GM12801 (cell line): ENCODE data around the gene HMX1.

Experiments
- CTCF ChIP-seq: IDR thresholded peaks from one replicate; pipeline ENCODE4 v1.5.1; 2011; ENCODE audit warnings: control low read depth; ENCODE audit not compliant: insufficient read length; ENCODE audit errors: extremely low read depth

The HMX1 gene

GRCh38 chr4:8860096-8860891 is 11.3 kb downstream of the HMX1 start:
- no peak for TF ChIP-seq CTCF

DNA sequence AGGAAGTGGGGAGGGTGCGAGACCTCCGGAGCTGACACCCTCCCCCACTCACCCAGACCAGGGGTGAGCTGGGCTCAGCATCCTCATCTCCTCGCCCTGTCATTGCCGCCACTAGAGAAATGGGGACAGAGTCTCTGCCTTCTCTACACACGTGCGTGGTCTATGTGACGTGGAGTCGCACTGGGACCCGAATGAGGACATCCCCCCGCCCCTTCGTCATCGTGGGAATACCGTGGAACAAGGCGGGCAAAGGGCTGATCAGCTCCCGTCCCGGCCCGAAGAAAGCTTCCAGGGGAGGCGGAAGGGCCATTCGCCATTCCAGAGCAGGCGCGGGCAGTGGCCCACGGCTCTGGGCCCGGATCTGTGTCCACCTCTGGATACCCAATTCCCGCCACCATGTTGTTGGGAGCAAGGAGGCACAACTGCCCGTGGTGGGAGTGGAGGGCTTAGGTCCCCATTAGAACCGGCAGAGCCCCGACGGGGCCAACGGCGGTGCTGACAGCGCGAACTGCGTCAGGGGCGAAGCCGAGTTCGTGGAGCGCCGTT is 12.0 kb downstream of the HMX1 start:
- TF ChIP-seq CTCF: no peak

DNA sequence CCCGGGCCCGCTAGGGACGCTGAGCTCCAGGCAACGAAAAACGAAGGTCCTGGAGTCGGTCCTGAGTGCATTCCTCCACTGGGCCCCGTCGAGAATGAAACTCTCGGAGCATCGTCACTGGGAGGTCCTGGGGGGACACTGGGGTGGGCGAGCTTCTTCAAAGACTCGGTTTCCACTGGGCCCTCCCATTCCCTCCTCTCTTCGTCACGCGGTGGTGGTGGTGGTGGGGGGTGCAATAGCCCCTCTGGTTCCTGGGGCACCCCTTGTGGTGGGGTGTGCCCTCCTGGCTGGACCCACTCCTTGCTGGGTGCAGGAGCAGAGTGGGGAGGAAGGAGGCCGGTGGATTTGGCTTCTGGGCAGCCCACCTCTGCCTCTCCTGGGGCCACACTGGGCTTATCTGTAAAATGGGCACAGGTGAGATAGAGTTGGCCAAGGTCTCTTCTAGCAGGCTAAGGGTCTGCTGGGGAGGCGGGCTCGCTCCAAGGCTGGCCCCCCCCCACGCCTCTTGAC is 12.9 kb downstream of the HMX1 start:
- TF ChIP-seq CTCF: no peak

- no peak for TF ChIP-seq CTCF
Observed at GRCh38 chr4:8857766-8858700, 13.6 kb downstream of the HMX1 start.

DNA sequence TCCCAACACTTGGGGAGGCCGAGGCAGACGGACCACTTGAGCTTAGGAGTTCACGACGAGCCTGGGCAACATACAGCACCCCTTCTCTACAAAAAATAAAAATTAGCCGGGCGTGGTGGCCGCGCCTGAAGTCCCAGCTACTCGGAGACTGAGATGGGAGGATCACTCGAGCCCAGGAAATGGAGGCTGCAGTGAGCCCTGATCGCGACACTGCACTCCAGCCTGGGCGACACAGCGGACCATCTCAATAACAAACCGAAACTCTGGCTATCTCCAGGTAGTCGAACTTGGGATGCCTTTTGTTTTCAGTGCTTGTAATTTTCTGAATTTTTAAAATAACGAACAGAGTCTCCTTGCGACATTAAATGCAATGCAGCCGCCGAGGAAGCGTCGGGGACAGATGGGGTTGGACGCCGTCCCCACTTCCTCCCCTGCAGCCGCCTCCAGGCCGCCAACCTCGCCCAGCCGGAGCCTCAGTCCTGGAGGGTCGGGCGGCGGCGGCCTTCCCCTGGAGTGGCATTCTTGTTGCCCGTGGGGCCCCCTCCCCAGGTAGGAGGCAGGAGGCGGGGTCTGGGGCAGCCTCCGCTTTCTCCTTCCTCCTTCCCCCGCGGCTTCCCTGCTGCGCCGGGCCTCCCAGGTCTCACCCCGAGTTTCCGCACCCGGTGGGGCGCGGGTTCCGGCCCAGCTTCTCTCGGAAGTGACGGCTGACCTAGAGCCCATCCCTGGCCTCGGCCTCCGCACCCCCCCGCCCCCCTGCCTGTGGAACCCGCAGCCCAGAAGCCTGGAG is 14.6 kb downstream of the HMX1 start:
- TF ChIP-seq CTCF: no peak

- TF ChIP-seq CTCF: no peak
Observed at GRCh38 chr4:8855818-8856245, 15.8 kb downstream of the HMX1 start.
